GM19468 (cell line): ENCODE data around the gene LMBR1.
"Not testable (repeated sequence)": the region's sequence is repeated elsewhere in the genome, so short reads cannot be mapped to it uniquely, and the experiment has no call there.

ENCODE experiments used
- ATAC-seq: cut with Tn5 transposase; IDR thresholded peaks from one replicate; pipeline ENCODE4 v1.9.1; 2021; ENCODE audit warnings: mild to moderate bottlenecking, moderate library complexity, moderate number of reproducible peaks; ENCODE audit not compliant: unreplicated experiment; ENCODE audit errors: extremely low read depth

LMBR1 gene

GRCh38 chr7:156892821-156893706 is at the start of gene LMBR1:
TSS of gene LMBR1 (minus strand) at chr7:156893183. CDS start at chr7:156892993, 190 bp downstream.
- ATAC-seq = peak; percentile 62

- ATAC-seq = no peak
Measured at GRCh38 chr7:156942708-156943090, 49.7 kb upstream of the LMBR1 start.

- no peak for ATAC-seq
Measured at GRCh38 chr7:156941393-156942182, 48.6 kb upstream of the LMBR1 start.

GRCh38 chr7:156940421-156941122 is 47.6 kb upstream of the LMBR1 start:
- ATAC-seq = no peak

GRCh38 chr7:156936766-156937165 is 43.8 kb upstream of the LMBR1 start:
- ATAC-seq = not testable (repeated sequence)

- no peak for ATAC-seq
Measured at GRCh38 chr7:156935250-156935649, 42.3 kb upstream of the LMBR1 start.

- ATAC-seq = no peak
Measured at GRCh38 chr7:156932006-156932405, 39.0 kb upstream of the LMBR1 start.

- no peak for ATAC-seq
Measured at GRCh38 chr7:156929789-156930539, 37.0 kb upstream of the LMBR1 start.

- no peak for ATAC-seq
Measured at GRCh38 chr7:156928406-156928747, 35.4 kb upstream of the LMBR1 start.

- ATAC-seq = no peak
Measured at GRCh38 chr7:156927571-156928405, 34.8 kb upstream of the LMBR1 start.

- ATAC-seq = not testable (repeated sequence)
Measured at GRCh38 chr7:156925821-156926220, 32.8 kb upstream of the LMBR1 start.

GRCh38 chr7:156922304-156922703 is 29.3 kb upstream of the LMBR1 start:
- ATAC-seq = not testable (repeated sequence)

GRCh38 chr7:156920487-156921373 is 27.7 kb upstream of the LMBR1 start:
- ATAC-seq = not testable (repeated sequence)

- ATAC-seq = no peak
Measured at GRCh38 chr7:156920076-156920475, 27.1 kb upstream of the LMBR1 start.

GRCh38 chr7:156919132-156919713 is 26.2 kb upstream of the LMBR1 start:
- peak; percentile 3 for ATAC-seq

GRCh38 chr7:156918635-156919034 is 25.7 kb upstream of the LMBR1 start:
- peak; percentile 40 for ATAC-seq

- not testable (repeated sequence) for ATAC-seq
Measured at GRCh38 chr7:156909574-156910252, 16.7 kb upstream of the LMBR1 start.
